Putamen (tissue), 1 donor: ENCODE results near the gene CORIN.
"Not testable (repeated sequence)": the region's sequence is repeated elsewhere in the genome, so short reads cannot be mapped to it uniquely, and the experiment has no call there.

Source experiments
- DNase-seq: peaks from one replicate; pipeline ENCODE4 v3.0.0-alpha.2; 2016; ENCODE audit warnings: low spot score

Gene CORIN

DNA sequence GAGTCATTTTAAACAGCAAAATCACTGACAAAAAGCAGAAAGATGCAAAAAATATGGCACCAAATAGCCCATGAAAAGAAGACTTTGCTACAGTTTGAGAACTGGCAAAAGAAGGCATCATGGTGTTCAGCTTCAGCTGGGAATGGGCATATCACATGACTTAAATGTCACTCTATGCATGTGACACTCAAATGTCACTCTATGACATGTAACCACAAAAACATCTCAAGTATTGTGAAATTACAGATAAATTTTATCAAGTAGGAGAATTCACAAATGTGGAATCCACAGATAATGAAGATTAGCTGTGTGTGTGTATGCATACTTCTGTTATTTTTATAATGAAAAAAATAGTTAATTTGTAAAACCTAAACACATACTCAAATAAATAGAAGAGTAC is 270.9 kb downstream of the CORIN start:
- no peak for DNase-seq

DNA sequence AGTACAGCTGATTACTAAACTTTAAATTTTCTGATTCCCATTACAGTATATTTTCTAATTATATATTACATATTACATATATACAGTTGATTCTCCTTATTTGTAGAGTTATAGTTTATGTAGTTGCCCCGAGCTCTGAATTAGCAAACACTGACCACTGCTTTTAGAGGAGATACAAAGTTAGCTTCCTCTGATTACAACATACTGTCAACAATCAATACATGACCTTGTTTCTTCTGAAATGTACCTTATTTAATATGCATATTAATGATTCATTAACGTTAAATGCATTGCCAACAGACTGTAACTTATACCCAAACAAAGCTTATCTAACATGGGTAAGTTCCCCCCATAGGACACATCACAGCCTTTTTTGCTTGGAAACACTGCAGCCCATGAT is 271.3 kb downstream of the CORIN start:
- DNase-seq: no peak

DNA sequence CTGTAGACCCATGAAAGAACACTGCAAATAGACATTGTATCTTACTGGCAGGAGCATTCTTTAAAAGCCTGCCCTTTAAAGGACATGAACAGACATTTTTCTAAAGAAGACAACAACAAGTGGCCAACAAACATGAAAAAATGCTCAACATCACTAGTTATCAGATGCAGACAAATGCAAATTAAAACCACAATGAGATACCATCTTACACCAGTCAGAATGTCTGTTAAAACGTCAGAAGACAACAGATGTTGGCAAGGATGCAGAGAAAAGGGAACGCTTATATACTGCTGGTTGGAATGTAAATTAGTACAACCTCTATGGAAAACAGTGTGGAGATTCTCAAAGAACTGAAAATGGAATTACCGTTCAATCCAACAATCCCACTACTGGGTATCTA is 275.6 kb downstream of the CORIN start:
- no peak for DNase-seq

DNA sequence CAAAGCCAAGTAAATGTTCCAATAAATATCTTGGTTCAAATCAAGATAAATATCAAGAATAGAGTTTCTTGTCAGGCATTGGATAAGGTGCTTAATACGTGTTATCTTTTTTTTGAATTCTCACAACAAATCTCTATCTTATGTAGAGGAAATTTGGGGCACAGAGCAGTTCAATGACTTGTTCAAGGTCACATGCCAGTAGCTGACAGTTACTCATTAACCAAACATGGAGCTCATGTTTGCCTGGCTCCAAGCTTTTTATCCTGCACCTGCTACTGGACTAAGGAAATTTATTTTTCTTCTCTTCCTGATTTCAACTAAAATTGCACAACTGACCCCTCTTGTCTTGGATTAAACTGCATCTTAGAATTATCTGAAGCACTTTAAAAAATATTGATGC is 276.5 kb downstream of the CORIN start:
- no peak for DNase-seq

DNA sequence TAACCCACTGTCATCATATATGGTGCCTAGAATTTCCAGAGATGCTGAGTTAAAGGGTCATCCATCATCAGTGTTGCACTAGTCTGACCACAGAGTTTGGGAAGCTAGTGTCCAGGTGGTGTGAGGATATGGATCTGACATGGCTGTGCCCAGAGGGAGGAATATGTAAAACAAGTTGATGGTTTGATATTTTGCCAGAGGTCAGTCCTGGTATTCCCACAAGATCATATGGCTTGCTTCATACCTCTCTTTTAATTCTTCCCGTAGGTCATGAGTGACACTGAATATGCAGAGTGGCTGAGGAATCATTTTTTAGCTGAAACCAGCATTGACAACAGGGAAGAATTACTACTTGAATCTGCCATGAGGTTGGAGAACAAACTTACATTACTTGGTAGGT is 277.2 kb downstream of the CORIN start:
- no peak for DNase-seq

DNA sequence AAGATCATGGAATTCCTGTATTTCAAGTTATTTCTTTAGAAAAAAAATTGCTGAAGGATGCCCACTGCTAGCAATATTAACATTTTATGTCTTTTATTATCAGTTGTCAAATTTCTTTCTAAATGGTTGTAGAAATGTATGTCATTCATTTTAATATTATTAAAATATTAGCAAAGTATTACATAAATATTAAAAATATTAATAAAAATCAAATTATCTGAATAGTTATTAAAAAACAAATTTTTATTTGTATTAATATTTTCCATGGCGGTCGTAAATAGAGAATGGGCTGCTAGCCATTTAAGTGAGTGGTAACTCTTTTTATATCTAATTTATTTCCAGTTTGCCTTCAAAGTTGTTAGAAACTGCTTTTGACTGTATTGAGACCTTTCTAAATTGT is 280.6 kb downstream of the CORIN start:
- no peak for DNase-seq

DNA sequence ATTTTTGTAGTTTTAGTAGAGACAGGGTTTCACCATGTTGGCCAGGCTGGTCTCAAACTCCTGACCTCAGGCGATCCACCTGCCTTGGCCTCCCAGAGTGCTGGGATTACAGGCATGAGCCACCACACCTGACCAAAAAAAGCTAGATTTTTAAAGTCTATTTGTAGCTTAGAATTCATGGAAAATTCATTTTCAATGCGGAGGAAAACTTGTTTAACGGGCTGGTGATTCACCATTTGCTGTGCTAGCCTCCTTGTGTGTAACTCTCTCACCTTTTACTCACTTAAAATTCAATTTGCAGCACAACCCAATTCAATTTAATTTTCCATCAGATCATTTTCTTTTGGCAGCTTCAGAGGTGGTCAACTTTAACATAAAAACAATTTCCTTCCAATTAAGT is 281.9 kb downstream of the CORIN start:
- DNase-seq: not testable (repeated sequence)

DNA sequence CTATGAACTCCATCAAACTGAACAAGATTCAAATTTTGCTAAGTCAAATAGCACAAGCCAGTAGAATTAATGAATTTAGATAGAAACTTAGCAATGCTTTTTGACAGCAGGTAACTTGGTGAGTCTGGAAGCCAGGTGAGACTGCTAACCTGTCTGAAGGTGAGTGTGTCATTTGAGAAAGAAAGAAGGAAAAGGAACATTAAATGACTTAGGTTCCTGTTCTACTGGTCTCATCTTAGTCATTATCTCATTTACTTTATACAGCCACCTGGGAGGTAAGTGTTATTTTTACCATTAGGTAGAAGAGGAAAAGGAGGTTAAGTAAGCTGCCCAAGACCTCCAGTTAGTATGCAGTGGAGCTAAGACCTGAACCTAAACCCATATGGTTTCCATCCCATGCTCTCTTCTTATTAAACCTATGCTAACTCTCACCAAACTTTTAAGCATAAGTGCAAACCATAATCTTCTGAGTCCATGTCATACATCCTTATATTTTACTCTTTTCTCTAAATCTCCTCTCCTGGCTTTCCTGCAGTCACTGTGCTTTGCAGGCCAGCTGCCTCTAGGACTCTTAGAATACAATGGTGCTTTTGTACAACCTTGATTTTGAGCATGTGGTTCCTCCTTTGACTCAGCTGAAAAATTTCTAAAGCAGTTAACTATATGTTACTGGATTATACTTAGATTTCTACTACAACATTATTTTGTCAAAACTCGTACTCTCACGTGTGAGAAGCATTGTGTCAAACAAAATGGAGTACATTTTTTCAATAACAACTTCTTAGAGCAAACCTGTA is 284.3 kb downstream of the CORIN start:
- DNase-seq: no peak

DNA sequence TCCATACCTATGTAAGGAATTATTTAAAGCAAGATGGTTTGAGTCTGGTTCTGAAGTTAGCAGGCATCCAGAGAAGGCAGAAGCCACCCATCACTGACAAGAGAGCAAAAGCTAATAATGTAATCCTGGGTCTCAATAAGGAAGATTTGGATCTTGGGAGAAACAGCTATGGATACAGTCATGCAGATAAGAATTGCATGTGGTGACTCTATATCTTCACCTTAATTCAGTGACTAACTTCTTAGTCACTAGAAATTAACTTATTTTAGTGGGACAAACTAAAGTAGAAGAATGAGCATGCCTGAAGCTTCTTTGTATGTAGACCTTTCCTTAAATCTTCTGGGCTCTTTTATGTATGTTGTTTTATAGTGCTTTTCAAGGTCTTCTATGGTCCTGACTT is 286.2 kb downstream of the CORIN start:
- no peak for DNase-seq

DNA sequence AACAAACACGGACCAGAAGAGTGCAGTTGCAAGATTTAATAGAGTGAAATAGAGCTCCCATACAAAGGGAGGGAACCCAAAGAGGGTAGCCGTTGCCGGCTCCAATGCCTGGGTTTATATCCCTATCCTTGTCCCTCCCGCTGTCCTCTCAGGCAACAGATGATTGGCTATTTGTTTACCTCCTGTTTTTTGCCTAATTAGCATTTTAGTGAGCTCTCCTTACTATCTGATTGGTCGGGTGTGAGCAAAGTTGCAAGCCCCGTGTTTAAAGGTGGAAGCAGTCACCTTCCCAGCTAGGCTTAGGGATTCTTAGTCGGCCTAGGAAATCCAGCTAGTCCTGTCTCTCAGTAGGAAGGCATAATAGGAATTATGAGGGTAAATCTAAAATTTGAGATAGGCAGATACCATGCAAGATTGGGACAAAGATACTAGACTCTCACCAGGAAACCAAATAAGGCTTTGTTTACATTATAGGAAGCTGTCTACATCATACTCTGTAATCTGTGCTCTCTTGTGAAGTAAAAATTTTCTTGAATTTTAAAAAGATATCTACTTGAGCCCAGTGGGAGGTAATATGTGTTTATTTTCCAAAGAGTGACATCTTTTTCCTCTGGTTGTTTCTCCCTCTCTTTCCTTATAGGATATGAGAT is 286.8 kb downstream of the CORIN start:
- DNase-seq: no peak

DNA sequence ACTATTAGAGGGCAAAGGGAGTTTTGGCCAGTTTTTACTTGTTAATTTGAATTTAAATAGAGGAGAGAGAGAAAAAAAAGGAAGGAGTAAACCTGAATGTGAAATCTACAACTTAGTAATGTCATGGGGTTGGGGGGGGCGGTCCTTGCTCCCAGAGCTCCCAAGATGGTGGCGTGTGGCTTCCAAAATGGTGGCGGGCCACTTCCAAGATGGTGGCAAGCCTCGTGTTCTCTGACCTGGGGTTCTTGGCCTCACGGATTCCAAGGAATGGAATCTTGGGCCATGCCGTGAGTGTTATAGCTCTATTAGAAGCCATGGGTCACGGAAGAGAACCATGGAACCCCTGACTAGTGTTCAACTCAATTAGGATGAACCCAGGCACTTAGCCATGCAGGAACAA is 287.5 kb downstream of the CORIN start:
- DNase-seq: not testable (repeated sequence)
